HEK293 (cell line): Measurements from ENCODE around the gene SPECC1.

Source experiments
- SCRT1 ChIP-seq: fragments of 450-650 bp; formaldehyde crosslinking; IDR thresholded peaks from 2 replicates; pipeline ENCODE4 v1.5.1; 2016; ENCODE audit warnings: missing biosample characterization, missing genetic modification characterization, borderline replicate concordance
- ZNF174 ChIP-seq: fragments of 450-650 bp; formaldehyde crosslinking; IDR thresholded peaks from 2 replicates; pipeline ENCODE4 v1.5.0; 2017; ENCODE audit warnings: missing biosample characterization, mild to moderate bottlenecking, missing genetic modification characterization
- ZNF266 ChIP-seq: fragments of 450-650 bp; formaldehyde crosslinking; IDR thresholded peaks from 2 replicates; pipeline ENCODE4 v1.5.1; 2016; ENCODE audit warnings: missing biosample characterization, missing genetic modification characterization, low read depth
- ZNF558 ChIP-seq: fragments of 450-650 bp; formaldehyde crosslinking; IDR thresholded peaks from 2 replicates; pipeline ENCODE4 v1.5.1; 2016; ENCODE audit warnings: missing biosample characterization, missing genetic modification characterization
- ZNF677 ChIP-seq: fragments of 450-650 bp; IDR thresholded peaks from 2 replicates; pipeline ENCODE4 v1.5.0; 2018; ENCODE audit warnings: missing biosample characterization, mild to moderate bottlenecking, missing genetic modification characterization, moderate library complexity
- TF ChIP-seq, protein P1 (sequence below): fragments of 450-650 bp; formaldehyde crosslinking; IDR thresholded peaks from 2 replicates; pipeline ENCODE4 v1.5.1; 2017; ENCODE audit warnings: missing biosample characterization, mild to moderate bottlenecking, missing genetic modification characterization, moderate library complexity
- TF ChIP-seq, protein P2 (sequence below): fragments of 450-650 bp; formaldehyde crosslinking; IDR thresholded peaks from 2 replicates; pipeline ENCODE4 v1.5.1; 2016; ENCODE audit warnings: missing biosample characterization, missing genetic modification characterization
- TF ChIP-seq, protein P3 (sequence below): fragments of 450-650 bp; formaldehyde crosslinking; IDR thresholded peaks from 2 replicates; pipeline ENCODE4 v1.5.0; 2017; ENCODE audit warnings: missing biosample characterization, missing genetic modification characterization, borderline replicate concordance
- TF ChIP-seq, protein P4 (sequence below): fragments of 450-650 bp; formaldehyde crosslinking; IDR thresholded peaks from 2 replicates; pipeline ENCODE4 v1.5.1; 2016; ENCODE audit warnings: missing biosample characterization, missing genetic modification characterization, low read depth

DNA sequence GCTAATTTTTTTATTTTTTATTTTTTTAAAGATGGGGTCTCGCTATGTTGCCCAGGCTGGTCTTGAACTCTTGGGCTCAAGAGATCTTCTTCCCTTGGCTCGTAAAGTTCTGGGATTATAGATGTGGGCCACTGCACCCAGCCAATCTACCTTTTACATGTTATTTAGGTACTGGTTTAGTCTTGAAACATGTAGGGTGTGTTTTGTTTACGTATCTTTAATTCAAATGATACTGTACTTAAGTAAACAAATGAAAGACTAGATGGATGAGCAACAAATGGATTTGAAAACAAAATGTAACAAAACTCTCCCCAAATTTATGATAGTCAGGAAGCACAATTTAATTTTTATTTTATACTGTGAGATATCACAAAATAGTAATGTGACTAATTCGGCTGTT is 250.5 kb downstream of the SPECC1 start:
- TF ChIP-seq, protein P1, sequence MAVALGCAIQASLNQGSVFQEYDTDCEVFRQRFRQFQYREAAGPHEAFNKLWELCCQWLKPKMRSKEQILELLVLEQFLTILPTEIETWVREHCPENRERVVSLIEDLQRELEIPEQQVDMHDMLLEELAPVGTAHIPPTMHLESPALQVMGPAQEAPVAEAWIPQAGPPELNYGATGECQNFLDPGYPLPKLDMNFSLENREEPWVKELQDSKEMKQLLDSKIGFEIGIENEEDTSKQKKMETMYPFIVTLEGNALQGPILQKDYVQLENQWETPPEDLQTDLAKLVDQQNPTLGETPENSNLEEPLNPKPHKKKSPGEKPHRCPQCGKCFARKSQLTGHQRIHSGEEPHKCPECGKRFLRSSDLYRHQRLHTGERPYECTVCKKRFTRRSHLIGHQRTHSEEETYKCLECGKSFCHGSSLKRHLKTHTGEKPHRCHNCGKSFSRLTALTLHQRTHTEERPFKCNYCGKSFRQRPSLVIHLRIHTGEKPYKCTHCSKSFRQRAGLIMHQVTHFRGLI: no peak
- TF ChIP-seq ZNF174 (tag by site-specific recombination): no peak
- TF ChIP-seq, protein P2, sequence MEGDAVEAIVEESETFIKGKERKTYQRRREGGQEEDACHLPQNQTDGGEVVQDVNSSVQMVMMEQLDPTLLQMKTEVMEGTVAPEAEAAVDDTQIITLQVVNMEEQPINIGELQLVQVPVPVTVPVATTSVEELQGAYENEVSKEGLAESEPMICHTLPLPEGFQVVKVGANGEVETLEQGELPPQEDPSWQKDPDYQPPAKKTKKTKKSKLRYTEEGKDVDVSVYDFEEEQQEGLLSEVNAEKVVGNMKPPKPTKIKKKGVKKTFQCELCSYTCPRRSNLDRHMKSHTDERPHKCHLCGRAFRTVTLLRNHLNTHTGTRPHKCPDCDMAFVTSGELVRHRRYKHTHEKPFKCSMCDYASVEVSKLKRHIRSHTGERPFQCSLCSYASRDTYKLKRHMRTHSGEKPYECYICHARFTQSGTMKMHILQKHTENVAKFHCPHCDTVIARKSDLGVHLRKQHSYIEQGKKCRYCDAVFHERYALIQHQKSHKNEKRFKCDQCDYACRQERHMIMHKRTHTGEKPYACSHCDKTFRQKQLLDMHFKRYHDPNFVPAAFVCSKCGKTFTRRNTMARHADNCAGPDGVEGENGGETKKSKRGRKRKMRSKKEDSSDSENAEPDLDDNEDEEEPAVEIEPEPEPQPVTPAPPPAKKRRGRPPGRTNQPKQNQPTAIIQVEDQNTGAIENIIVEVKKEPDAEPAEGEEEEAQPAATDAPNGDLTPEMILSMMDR (tag by site-specific recombination): no peak
- no peak for TF ChIP-seq ZNF266 (tag by site-specific recombination)
- TF ChIP-seq SCRT1 (tag by site-specific recombination): no peak
- TF ChIP-seq, protein P3, sequence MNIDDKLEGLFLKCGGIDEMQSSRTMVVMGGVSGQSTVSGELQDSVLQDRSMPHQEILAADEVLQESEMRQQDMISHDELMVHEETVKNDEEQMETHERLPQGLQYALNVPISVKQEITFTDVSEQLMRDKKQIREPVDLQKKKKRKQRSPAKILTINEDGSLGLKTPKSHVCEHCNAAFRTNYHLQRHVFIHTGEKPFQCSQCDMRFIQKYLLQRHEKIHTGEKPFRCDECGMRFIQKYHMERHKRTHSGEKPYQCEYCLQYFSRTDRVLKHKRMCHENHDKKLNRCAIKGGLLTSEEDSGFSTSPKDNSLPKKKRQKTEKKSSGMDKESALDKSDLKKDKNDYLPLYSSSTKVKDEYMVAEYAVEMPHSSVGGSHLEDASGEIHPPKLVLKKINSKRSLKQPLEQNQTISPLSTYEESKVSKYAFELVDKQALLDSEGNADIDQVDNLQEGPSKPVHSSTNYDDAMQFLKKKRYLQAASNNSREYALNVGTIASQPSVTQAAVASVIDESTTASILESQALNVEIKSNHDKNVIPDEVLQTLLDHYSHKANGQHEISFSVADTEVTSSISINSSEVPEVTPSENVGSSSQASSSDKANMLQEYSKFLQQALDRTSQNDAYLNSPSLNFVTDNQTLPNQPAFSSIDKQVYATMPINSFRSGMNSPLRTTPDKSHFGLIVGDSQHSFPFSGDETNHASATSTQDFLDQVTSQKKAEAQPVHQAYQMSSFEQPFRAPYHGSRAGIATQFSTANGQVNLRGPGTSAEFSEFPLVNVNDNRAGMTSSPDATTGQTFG (tag by site-specific recombination): no peak
- TF ChIP-seq ZNF558 (tag by site-specific recombination): no peak
- no peak for TF ChIP-seq ZNF677 (tag by site-specific recombination)
- TF ChIP-seq, protein P4, sequence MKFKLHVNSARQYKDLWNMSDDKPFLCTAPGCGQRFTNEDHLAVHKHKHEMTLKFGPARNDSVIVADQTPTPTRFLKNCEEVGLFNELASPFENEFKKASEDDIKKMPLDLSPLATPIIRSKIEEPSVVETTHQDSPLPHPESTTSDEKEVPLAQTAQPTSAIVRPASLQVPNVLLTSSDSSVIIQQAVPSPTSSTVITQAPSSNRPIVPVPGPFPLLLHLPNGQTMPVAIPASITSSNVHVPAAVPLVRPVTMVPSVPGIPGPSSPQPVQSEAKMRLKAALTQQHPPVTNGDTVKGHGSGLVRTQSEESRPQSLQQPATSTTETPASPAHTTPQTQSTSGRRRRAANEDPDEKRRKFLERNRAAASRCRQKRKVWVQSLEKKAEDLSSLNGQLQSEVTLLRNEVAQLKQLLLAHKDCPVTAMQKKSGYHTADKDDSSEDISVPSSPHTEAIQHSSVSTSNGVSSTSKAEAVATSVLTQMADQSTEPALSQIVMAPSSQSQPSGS (tag by site-specific recombination): no peak
